ENCODE measurements around the gene MYL12A. TPM values are rescaled to one million over a fixed set of nuclear protein-coding genes. Genes with fewer than 3 reads are reported as not detected.
"Not testable (repeated sequence)": the region's sequence is repeated elsewhere in the genome, so short reads cannot be mapped to it uniquely, and the experiment has no call there.

MYL12A gene
- total and polyA plus RNA-seq, 3 experiments from 2014 or later = 338 to 3,038 (median 348) TPM

DNA sequence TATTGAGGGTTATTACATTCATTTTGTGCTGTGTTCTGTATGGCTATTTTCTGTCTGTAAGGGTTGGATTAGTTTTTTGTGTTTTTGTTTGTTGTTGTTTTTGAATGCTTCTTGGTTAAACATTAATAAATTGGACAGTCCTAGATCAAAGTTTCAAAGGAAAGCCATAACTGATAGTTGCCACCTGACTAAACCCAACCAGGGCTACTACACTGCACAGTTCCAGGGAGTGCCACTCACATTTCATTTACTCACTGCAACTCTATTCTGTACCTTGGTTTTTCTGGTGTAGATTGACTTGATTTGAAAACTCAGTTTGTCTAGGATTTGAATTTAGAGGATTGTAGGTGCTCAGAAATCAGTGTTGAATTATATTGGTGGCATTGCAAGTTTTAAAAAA lies 20.7 kb downstream of the MYL12A start:
- no peaks in the 10 kb centered on the region for H3K9me3 ChIP-seq (ENCODE audit: low read length)
- no peak for DNase-seq
- ChIA-PET POLR2A (no interaction called here), CTCF (no interaction called here)
- Mint-ChIP-seq H3K27me3 (no peaks in the 10 kb centered on the region), H3K9me3 (no peaks in the 10 kb centered on the region), H3K4me3 (peak overlapping the region in 6 of 7 donors; percentile 11 to 65 (median 29)), H3K36me3 (peaks cover 0 to 21% (median 1%) of the 10 kb centered on the region in 3 donors), H3K4me1 (peaks cover 89 to 96% (median 93%) of the 10 kb centered on the region in 3 donors), H3K27ac (peak overlapping the region in 7 of 8 donors; percentile 47 to 92 (median 82))
- no peaks in the 10 kb centered on the region for H3K27me3 ChIP-seq (ENCODE audit: insufficient read depth, low read length, poor library complexity, severe bottlenecking)
- no peak overlapping the region for H3K4me3 ChIP-seq (ENCODE audit: low read length)
- H3K27ac ChIP-seq (ENCODE audit: low read depth, low read length) = no peak overlapping the region
- H3K4me1 ChIP-seq (ENCODE audit: insufficient read depth, low read length) = peaks cover 71% of the 10 kb centered on the region
- peaks cover 5% of the 10 kb centered on the region for H3K36me3 ChIP-seq (ENCODE audit: insufficient read depth, low read length)

DNA sequence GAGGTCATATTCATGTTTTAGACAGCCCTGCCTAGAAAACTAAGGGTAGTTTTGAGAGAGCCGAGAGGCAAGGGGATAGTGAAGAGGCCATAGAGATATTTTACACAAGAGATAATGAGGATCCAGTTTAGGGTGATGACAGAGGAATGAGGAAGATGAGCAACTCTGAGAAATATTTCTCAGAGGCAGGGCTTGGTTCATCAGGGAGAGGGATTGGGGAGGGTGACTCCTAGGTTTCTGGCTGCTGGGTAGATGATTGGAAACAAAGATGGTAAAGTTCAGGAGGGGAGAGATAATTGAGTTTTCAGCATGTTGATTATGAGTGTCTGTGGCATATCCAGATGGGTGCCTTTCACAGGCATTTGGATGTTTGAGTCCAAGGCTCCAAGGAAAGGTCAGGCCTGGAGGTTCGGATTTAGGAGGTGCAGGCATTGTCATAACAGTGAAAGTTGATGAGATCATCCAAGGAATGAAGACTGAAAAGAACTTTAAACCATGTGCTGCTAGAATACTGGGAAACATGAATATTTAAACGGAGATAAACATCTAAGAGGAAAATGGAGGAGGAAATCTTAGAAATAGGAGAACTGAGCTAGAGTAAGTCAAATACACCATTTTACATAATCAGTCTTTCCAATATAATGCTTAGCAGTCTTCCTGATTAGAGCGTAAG lies 21.8 kb downstream of the MYL12A start:
- CTCF ChIA-PET = no interaction called here
- H3K4me1 ChIP-seq (ENCODE audit: insufficient read depth, low read length) = peaks cover 61% of the 10 kb centered on the region
- H3K36me3 Mint-ChIP-seq = peaks cover 0 to 30% (median 3%) of the 10 kb centered on the region in 3 donors

DNA sequence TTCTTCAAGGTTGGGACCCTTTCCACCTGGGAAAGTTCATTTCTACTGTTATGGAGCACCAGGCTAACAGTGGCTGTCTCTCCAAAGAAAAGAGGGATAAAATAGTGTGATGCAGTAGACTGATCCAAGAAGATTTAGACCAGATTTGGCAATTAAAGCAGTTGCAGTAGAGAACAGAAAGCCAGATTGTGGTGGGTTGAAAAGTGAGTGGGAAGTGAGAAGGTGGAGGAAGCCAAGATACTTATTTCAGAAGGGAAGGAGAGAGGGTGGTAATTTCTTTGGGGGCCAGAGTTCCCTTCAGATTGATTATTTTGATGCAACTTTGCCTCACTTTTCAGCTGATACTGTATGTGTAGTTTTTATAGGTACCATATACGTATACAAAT lies 22.3 kb downstream of the MYL12A start:
- H3K4me3 Mint-ChIP-seq = peak overlapping the region in 5 of 7 donors; percentile 26 to 51 (median 44)
- no peaks in the 10 kb centered on the region for H3K27me3 ChIP-seq (ENCODE audit: insufficient read depth, low read length, poor library complexity, severe bottlenecking)
- H3K9me3 ChIP-seq (ENCODE audit: low read length) = no peaks in the 10 kb centered on the region
- peaks cover 55% of the 10 kb centered on the region for H3K4me1 ChIP-seq (ENCODE audit: insufficient read depth, low read length)
- H3K4me1 Mint-ChIP-seq = peaks cover 77 to 80% (median 79%) of the 10 kb centered on the region in 3 donors
- ChIA-PET CTCF (no interaction called here), POLR2A (no interaction called here)
- no peaks in the 10 kb centered on the region for H3K27me3 Mint-ChIP-seq
- no peak for DNase-seq
- no peak overlapping the region for H3K4me3 ChIP-seq (ENCODE audit: low read length)
- no peak overlapping the region for H3K27ac ChIP-seq (ENCODE audit: low read depth, low read length)
- peaks cover 19% of the 10 kb centered on the region for H3K36me3 ChIP-seq (ENCODE audit: insufficient read depth, low read length)
- peaks cover 1 to 35% (median 5%) of the 10 kb centered on the region in 3 donors for H3K36me3 Mint-ChIP-seq
- no peaks in the 10 kb centered on the region for H3K9me3 Mint-ChIP-seq
- H3K27ac Mint-ChIP-seq = peak overlapping the region; percentile 47 to 93 (median 89)

More for the DNA sequence above, 21.8 kb downstream of the MYL12A start:
- Histone ChIP-seq H3K27ac (ENCODE audit: low read depth, low read length) (no peak overlapping the region), H3K9me3 (ENCODE audit: low read length) (no peaks in the 10 kb centered on the region), H3K27me3 (ENCODE audit: insufficient read depth, low read length, poor library complexity, severe bottlenecking) (no peaks in the 10 kb centered on the region), H3K4me3 (ENCODE audit: low read length) (no peak overlapping the region), H3K36me3 (ENCODE audit: insufficient read depth, low read length) (peaks cover 16% of the 10 kb centered on the region)
- POLR2A ChIA-PET = no interaction called here
- Mint-ChIP-seq H3K4me1 (peaks cover 82 to 85% (median 82%) of the 10 kb centered on the region in 3 donors), H3K27me3 (no peaks in the 10 kb centered on the region), H3K4me3 (peak overlapping the region in 6 of 7 donors; percentile 9 to 44 (median 38)), H3K9me3 (no peaks in the 10 kb centered on the region), H3K27ac (peak overlapping the region; percentile 47 to 92 (median 85))
- no peak for DNase-seq

DNA sequence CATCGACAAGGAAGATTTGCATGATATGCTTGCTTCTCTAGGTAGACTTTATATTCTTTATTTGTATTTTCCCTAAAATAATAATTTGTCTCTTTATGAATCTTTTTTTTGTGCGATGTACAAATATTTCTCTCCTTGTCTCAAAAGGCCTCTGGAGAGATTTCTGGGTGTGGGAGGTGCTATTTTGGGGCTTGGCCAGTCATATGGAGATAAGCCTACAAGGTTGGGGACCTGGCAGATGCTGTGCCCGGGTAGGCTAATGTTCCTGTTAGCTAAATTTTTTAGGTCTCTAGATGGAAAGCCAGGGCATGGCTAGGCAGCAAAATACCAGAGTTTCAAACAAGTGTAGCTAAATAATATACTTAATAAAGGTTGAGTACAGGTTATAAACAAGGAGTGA lies 25.4 kb downstream of the MYL12A start:
- Mint-ChIP-seq H3K4me1 (peaks cover 52 to 56% (median 53%) of the 10 kb centered on the region in 3 donors), H3K9me3 (no peaks in the 10 kb centered on the region), H3K27me3 (no peaks in the 10 kb centered on the region), H3K4me3 (no peak overlapping the region), H3K36me3 (peaks cover 4 to 55% (median 11%) of the 10 kb centered on the region in 3 donors), H3K27ac (peak overlapping the region in 7 of 8 donors; percentile 0 to 79 (median 77))
- peaks cover 27% of the 10 kb centered on the region for H3K4me1 ChIP-seq (ENCODE audit: insufficient read depth, low read length)
- H3K4me3 ChIP-seq (ENCODE audit: low read length) = no peak overlapping the region
- no peak for DNase-seq
- POLR2A ChIA-PET = no interaction called here
- H3K27me3 ChIP-seq (ENCODE audit: insufficient read depth, low read length, poor library complexity, severe bottlenecking) = no peaks in the 10 kb centered on the region
- H3K27ac ChIP-seq (ENCODE audit: low read depth, low read length) = no peak overlapping the region
- H3K36me3 ChIP-seq (ENCODE audit: insufficient read depth, low read length) = peaks cover 40% of the 10 kb centered on the region
- CTCF ChIA-PET = no interaction called here
- H3K9me3 ChIP-seq (ENCODE audit: low read length) = no peaks in the 10 kb centered on the region

DNA sequence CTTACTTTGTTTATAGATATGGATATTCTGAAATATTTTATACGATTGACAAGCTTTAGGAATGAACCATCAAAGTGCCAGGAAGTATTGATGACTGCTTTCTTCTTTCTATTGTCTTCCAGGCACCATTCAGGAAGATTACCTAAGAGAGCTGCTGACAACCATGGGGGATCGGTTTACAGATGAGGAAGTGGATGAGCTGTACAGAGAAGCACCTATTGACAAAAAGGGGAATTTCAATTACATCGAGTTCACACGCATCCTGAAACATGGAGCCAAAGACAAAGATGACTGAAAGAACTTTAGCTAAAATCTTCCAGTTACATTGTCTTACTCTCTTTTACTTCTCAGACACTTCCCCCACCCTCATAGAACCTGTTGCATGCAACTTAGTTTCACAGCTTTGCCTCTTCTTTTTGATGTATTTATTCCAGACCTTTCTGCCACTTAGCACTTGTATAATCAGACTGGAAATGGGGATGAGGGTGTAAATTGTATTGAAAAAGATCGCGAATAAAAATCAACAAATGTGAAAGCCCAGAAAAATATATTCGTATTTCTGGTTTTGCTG lies 30.1 kb downstream of the MYL12A start:
- H3K4me3 Mint-ChIP-seq; H3K27ac ChIP-seq (ENCODE audit: low read depth, low read length); H3K27me3 ChIP-seq (ENCODE audit: insufficient read depth, low read length, poor library complexity, severe bottlenecking); H3K27me3 Mint-ChIP-seq; POLR2A ChIA-PET; DNase-seq; H3K4me3 ChIP-seq (ENCODE audit: low read length); H3K9me3 ChIP-seq (ENCODE audit: low read length); H3K9me3 Mint-ChIP-seq; H3K4me1 ChIP-seq (ENCODE audit: insufficient read depth, low read length): not testable (repeated sequence)
- CTCF ChIA-PET = interaction anchor here (1.0 to 2.8 kb wide), 2 partner anchors 308 to 389 kb away, joined by 3 to 11 read pairs; no protein-coding TSS in a partner anchor
- H3K4me1 Mint-ChIP-seq = peaks cover 8 to 14% (median 9%) of the 10 kb centered on the region in 3 donors
- H3K36me3 Mint-ChIP-seq = peaks cover 4 to 59% (median 14%) of the 10 kb centered on the region in 3 donors
- peak overlapping the region in 6 of 8 donors; percentile 0 to 68 (median 22) for H3K27ac Mint-ChIP-seq
- peaks cover 40% of the 10 kb centered on the region for H3K36me3 ChIP-seq (ENCODE audit: insufficient read depth, low read length)

DNA sequence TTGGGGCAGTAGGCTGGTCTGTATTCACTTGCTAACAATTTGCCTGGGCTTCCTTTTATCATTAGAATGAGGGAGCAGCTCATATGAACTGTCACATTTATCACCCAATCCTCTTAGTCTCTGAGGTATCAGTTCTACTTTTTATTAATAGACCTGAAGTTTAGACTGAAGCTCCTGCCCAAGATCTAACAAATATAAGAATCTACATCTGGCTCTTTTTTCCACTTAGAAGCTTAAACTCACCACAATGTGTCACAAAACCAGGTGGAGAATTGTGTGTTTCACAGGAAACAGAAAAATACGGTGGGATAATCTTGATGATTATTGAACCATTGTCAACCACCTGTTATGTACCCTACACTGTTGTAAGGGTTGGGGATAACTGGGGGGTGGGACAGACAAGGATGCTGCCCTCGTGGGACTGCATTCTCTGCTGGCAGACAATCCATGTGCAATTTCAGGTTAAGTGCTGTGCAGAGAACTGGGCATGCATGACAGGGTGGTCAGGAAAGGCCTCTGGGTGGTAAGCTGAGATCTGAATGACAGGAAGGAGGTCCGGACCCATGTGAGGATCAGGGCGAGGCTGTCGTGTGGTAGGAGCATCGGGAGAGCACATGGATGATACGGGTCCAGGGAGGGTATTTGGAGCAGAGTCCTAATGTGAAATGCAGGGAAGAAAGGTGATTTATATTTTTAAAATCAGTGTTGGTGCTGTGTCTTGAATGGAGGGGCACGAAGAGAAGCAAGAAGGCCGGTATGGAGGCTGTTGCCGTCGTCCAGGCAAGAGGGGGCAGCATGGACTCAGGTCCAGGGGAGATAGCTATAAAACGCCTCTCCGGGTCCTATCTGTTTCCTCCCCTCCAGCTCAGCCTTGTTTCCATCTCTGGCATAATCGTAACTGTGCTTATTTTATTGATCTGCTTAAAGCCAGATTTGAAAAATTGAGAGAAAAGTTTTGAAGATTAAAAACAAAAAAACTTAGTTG lies 31.9 kb downstream of the MYL12A start:
- Histone ChIP-seq H3K27me3 (ENCODE audit: insufficient read depth, low read length, poor library complexity, severe bottlenecking) (no peaks in the 10 kb centered on the region), H3K36me3 (ENCODE audit: insufficient read depth, low read length) (peaks cover 24% of the 10 kb centered on the region), H3K4me3 (ENCODE audit: low read length) (no peak overlapping the region), H3K9me3 (ENCODE audit: low read length) (no peaks in the 10 kb centered on the region), H3K4me1 (ENCODE audit: insufficient read depth, low read length) (no peaks in the 10 kb centered on the region), H3K27ac (ENCODE audit: low read depth, low read length) (no peak overlapping the region)
- Mint-ChIP-seq H3K27me3 (no peaks in the 10 kb centered on the region), H3K36me3 (peaks cover 4 to 42% (median 12%) of the 10 kb centered on the region in 3 donors), H3K4me3 (no peak overlapping the region), H3K9me3 (no peaks in the 10 kb centered on the region), H3K27ac (peak overlapping the region in 7 of 8 donors; percentile 25 to 94 (median 65)), H3K4me1 (peaks cover 3 to 10% (median 3%) of the 10 kb centered on the region in 3 donors)
- CTCF ChIA-PET = interaction anchor here (0.6 to 8.6 kb wide), 5 partner anchors 16 to 386 kb away, joined by 3 to 113 read pairs (median 4); no protein-coding TSS in a partner anchor
- DNase-seq = no peak
- POLR2A ChIA-PET = interaction anchor here (0.5 to 1.0 kb wide), 2 partner anchors 31 to 315 kb away, joined by 3 to 4 read pairs; no protein-coding TSS in a partner anchor

DNA sequence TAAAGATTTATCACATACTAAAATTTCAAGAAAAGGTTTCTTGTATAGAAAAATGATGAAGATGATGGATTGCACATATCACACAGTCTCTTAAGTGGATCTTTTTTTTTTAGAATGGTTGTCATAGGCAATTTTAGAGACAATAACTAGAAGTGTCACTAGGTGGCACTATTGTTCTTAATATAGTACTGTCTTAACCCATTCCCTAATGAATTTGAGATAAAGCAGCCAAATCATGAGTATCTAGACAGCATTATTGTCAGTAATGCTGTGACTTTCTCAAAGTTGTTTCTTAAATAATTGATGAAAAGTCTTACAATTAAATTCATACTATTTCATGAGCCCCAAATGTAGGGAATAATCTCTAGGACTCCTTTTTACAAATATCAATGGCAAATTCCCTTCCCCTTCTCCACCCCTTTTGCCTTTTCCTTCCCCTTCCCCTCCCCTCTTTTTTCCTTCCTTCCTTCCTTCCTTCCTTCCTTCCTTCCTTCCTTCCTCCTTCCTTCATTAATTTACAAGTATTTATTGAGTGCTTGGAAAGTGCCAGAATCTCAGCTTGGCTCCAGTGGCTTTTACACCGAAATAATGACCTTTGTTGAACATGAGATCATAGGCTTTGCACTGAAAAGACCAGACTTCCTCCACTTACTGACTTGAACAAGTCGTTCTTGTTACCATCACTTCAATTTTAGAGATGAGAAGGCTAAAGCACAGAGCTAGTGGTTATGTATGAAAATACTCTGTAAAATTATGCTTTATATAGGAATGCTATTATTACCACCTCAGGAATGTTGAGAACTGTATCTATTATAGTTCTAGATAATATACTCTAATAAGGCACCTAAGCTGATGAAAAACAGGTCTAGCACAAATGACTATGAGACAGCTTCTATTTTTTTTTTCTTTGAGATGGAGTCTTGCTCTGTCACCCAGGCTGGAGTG lies 34.1 kb downstream of the MYL12A start:
- H3K36me3 ChIP-seq (ENCODE audit: insufficient read depth, low read length) = peaks cover 6% of the 10 kb centered on the region
- no peak overlapping the region for H3K4me3 Mint-ChIP-seq
- no peaks in the 10 kb centered on the region for H3K27me3 ChIP-seq (ENCODE audit: insufficient read depth, low read length, poor library complexity, severe bottlenecking)
- H3K4me1 ChIP-seq (ENCODE audit: insufficient read depth, low read length) = no peaks in the 10 kb centered on the region
- H3K27me3 Mint-ChIP-seq = no peaks in the 10 kb centered on the region
- no peak overlapping the region for H3K27ac Mint-ChIP-seq
- POLR2A ChIA-PET = interaction anchor here (0.8 kb wide), 1 partner anchor 171 kb away, joined by 6 read pairs; no protein-coding TSS in a partner anchor
- H3K4me3 ChIP-seq (ENCODE audit: low read length) = no peak overlapping the region
- CTCF ChIA-PET = interaction anchor here (0.6 to 8.6 kb wide), 12 partner anchors 13 to 768 kb away, joined by 3 to 113 read pairs (median 4); no protein-coding TSS in a partner anchor
- peak in 2 of 5 donors; percentile 63 to 66 for DNase-seq
- H3K36me3 Mint-ChIP-seq = peaks cover 0 to 22% (median 8%) of the 10 kb centered on the region in 3 donors
- peaks cover 0 to 5% (median 0%) of the 10 kb centered on the region in 3 donors for H3K4me1 Mint-ChIP-seq
- H3K27ac ChIP-seq (ENCODE audit: low read depth, low read length) = no peak overlapping the region
- H3K9me3 ChIP-seq (ENCODE audit: low read length) = no peaks in the 10 kb centered on the region
- H3K9me3 Mint-ChIP-seq = no peaks in the 10 kb centered on the region

Data from CD8-positive, alpha-beta memory T cell (primary cell).